Central memory CD8-positive, alpha-beta T cell (primary cell): ENCODE results near the gene CCDC184.

Experiments used
- ATAC-seq: fragments of 150-1000 bp; cut with Tn5 transposase; replicated peaks from 2 replicates; pipeline ENCODE4 v1.10.0; 2022; ENCODE audit warnings: mild to moderate bottlenecking, moderate FRiP score, moderate number of reproducible peaks; ENCODE audit not compliant: poor library complexity, severe bottlenecking; ENCODE audit errors: extremely low read depth
- DNase-seq, 2 donors: peaks; one replicate each; pipeline ENCODE4 v3.0.0; 2021; ENCODE audit warnings: low spot score in 2 of 2
- H3K27ac Mint-ChIP-seq: one replicate; pipeline ENCODE4 v1.8.0; 2022; ENCODE audit warnings: low read depth, mild to moderate bottlenecking, moderate library complexity, mixed read lengths
- H3K27me3 Mint-ChIP-seq: one replicate; pipeline ENCODE4 v1.8.0; 2022; ENCODE audit warnings: mixed read lengths
- H3K36me3 Mint-ChIP-seq: one replicate; pipeline ENCODE4 v1.8.0; 2022; ENCODE audit warnings: mild to moderate bottlenecking, moderate library complexity, mixed read lengths; ENCODE audit not compliant: insufficient read depth
- H3K4me1 Mint-ChIP-seq: one replicate; pipeline ENCODE4 v1.8.0; 2022; ENCODE audit warnings: mixed read lengths
- H3K4me3 Mint-ChIP-seq: one replicate; pipeline ENCODE4 v1.8.0; 2022; ENCODE audit warnings: mild to moderate bottlenecking, moderate library complexity, mixed read lengths
- H3K9me3 Mint-ChIP-seq: one replicate; pipeline ENCODE4 v1.8.0; 2022; ENCODE audit warnings: mixed read lengths

The CCDC184 gene

GRCh38 chr12:48160807-48161206 is 22.6 kb upstream of the CCDC184 start:
- peaks cover 15% of the 10 kb centered on the region for H3K36me3 Mint-ChIP-seq
- peaks cover 18% of the 10 kb centered on the region for H3K4me1 Mint-ChIP-seq
- DNase-seq, result no peak
- H3K4me3 Mint-ChIP-seq, result no peak overlapping the region
- ATAC-seq, result no peak
- H3K27me3 Mint-ChIP-seq, result peaks cover 17% of the 10 kb centered on the region
- H3K27ac Mint-ChIP-seq, result no peak overlapping the region
- no peaks in the 10 kb centered on the region for H3K9me3 Mint-ChIP-seq

DNA sequence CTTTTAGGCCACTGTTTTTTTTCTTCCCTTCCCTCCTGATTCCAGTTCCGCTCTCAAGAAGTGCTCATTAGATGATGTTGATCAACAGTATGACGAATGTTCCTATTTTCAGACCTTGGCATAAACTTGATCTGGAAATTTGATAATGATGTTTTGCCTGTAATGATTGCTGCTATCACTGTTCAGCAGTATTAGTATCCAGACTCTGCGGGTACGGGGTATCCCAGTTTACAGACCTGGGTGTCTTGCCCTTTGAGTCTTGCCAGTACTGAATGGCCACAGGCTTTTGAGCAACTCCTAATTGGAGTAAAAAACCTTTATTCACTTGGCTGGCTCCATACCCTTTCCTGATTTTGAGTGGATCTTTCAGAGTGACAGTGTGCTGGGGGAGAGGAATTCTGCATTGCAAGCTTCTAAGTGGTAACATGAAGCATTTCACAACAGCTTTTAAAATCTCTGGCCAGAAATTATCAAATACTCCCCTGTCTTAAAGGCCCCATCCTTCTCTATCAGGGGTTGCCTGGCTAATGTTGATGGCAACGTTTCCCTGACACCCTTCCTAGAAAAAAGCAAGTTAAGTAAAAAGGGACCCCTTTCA is 20.2 kb upstream of the CCDC184 start:
- Mint-ChIP-seq H3K9me3 (no peaks in the 10 kb centered on the region), H3K4me3 (no peak overlapping the region), H3K27me3 (peaks cover 26% of the 10 kb centered on the region), H3K36me3 (no peaks in the 10 kb centered on the region), H3K4me1 (peaks cover 5% of the 10 kb centered on the region), H3K27ac (no peak overlapping the region)
- DNase-seq (no peak), ATAC-seq (no peak)

DNA sequence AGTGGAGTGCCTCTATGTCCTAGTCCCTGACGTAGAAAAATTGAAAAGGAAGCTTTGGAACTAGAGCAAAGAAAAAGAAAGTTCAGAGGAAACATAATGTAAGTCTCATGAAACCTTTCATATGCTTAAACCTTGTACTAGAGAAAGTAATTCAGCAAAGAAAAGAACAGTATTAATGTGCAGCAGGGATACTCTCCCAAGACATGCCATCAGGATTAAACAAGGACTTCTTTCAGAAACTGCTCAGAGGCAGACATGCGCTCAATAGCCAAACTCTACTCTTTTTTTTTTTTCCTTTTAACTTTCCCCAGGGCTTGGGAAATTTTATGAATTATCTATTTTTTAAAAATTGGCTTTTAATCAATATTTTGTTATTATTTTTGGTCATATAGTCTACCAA is 19.0 kb upstream of the CCDC184 start:
- H3K27me3 Mint-ChIP-seq, result peaks cover 26% of the 10 kb centered on the region
- no peaks in the 10 kb centered on the region for H3K9me3 Mint-ChIP-seq
- no peak for ATAC-seq
- no peak overlapping the region for H3K4me3 Mint-ChIP-seq
- no peak for DNase-seq
- H3K27ac Mint-ChIP-seq, result no peak overlapping the region
- no peaks in the 10 kb centered on the region for H3K4me1 Mint-ChIP-seq
- H3K36me3 Mint-ChIP-seq, result peaks cover 3% of the 10 kb centered on the region

DNA sequence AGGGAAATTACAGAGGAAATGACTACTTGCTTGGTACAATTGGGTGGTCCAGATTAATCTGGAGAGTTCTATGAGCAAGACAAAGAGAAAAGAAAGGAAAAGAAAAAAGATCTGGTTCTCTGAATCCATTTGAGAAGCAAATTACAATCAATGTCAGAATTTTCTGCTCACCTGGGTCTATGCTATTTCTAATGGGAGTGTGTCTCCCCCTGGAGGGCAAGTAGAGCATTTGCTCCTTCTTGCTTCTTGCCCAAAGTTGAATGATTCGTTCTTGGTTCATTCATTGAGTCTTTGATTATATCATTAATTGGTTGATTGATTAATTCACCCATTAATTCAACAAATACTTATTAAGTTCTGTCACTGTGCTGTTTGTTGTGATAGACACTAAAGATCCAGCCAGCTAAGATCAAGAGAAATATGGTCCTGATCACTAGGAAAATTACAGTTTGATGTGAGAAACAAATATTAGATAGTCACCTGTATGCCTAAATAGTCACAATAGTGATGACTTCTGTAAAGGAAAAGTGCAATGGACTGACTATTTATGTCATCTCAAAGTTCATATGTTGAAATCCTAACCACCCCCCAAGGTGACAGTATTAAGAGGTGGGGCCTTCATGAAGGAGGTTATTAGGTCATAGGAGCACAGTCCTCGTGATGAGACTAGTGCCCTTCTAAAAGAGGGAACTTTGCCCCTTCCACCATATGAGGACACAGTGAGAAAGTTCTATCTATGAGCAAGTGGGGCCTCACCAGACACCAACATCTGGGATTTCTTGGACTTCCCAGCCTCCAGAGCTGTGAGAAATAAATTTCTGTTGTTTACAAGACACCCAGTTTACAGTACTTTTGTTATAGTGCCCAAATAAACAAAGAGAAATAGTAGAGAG is 18.1 kb upstream of the CCDC184 start:
- Mint-ChIP-seq H3K27me3 (peaks cover 26% of the 10 kb centered on the region), H3K4me3 (no peak overlapping the region), H3K36me3 (peaks cover 3% of the 10 kb centered on the region), H3K9me3 (no peaks in the 10 kb centered on the region), H3K4me1 (no peaks in the 10 kb centered on the region), H3K27ac (no peak overlapping the region)
- peak; percentile 32 for ATAC-seq
- peak in 1 of 2 donors; percentile 31 for DNase-seq

DNA sequence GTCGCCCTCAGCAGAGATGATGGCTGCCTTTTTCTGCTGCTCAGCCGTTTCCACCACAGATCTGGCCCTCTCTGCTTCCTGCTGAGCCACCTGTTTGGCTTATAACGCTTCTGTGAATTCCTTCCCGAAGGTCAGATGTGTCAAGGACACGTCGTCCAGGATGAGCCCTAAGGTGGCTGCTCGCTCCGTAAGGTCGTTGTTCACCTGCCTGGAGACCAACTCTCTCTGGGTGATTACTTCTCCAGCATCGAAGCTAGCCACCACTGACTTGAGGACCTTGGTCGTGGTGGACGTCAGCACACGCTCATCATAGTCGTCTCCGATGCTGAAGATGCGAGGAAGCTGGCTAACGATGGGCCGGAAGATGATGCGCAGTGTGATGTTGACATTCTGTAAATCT is 14.4 kb upstream of the CCDC184 start:
- H3K27me3 Mint-ChIP-seq, result peaks cover 16% of the 10 kb centered on the region
- no peak overlapping the region for H3K4me3 Mint-ChIP-seq
- DNase-seq (no peak), ATAC-seq (no peak)
- H3K36me3 Mint-ChIP-seq, result peaks cover 3% of the 10 kb centered on the region
- H3K27ac Mint-ChIP-seq, result no peak overlapping the region
- no peaks in the 10 kb centered on the region for H3K9me3 Mint-ChIP-seq
- no peaks in the 10 kb centered on the region for H3K4me1 Mint-ChIP-seq

- peaks cover 49% of the 10 kb centered on the region for H3K27me3 Mint-ChIP-seq
- no peaks in the 10 kb centered on the region for H3K9me3 Mint-ChIP-seq
- no peak overlapping the region for H3K27ac Mint-ChIP-seq
- H3K4me1 Mint-ChIP-seq, result peaks cover 9% of the 10 kb centered on the region
- DNase-seq (no peak), ATAC-seq (no peak)
- H3K36me3 Mint-ChIP-seq, result no peaks in the 10 kb centered on the region
- no peak overlapping the region for H3K4me3 Mint-ChIP-seq
These were observed 7.6 kb upstream of the CCDC184 start for GRCh38 chr12:48175613-48176416.

- no peak for ATAC-seq
- Mint-ChIP-seq H3K36me3 (no peaks in the 10 kb centered on the region), H3K4me1 (peaks cover 9% of the 10 kb centered on the region), H3K27ac (no peak overlapping the region), H3K4me3 (no peak overlapping the region), H3K9me3 (no peaks in the 10 kb centered on the region), H3K27me3 (peaks cover 55% of the 10 kb centered on the region)
- no peak for DNase-seq
These were observed 7.1 kb upstream of the CCDC184 start for GRCh38 chr12:48176417-48176751.

GRCh38 chr12:48177982-48178381 is 5.5 kb upstream of the CCDC184 start:
- no peak for ATAC-seq
- no peaks in the 10 kb centered on the region for H3K9me3 Mint-ChIP-seq
- DNase-seq, result no peak
- H3K27ac Mint-ChIP-seq, result no peak overlapping the region
- no peak overlapping the region for H3K4me3 Mint-ChIP-seq
- H3K36me3 Mint-ChIP-seq, result no peaks in the 10 kb centered on the region
- peaks cover 18% of the 10 kb centered on the region for H3K4me1 Mint-ChIP-seq
- peaks cover 56% of the 10 kb centered on the region for H3K27me3 Mint-ChIP-seq

DNA sequence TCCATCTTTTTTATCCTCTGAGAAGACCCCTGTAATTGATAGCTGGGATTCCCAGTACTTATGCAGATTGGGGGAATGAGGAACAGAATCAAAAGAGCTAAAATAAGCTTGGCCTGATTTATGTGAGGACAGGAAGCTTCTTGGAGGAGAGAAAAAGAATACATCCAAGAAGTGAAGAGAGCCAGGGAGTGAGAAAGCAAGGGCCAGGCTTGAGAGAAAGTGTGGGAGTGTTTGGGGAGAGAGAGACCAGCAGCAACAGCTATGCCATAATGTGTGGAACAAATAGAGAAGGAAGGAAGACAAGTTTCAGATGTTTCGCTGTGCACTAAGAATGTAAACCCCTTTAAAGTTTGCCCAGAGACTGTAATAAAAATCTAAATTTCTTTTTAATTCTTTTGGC is 4.0 kb upstream of the CCDC184 start:
- DNase-seq, result no peak
- Mint-ChIP-seq H3K9me3 (no peaks in the 10 kb centered on the region), H3K4me1 (peaks cover 24% of the 10 kb centered on the region), H3K27me3 (peaks cover 59% of the 10 kb centered on the region), H3K36me3 (peaks cover 2% of the 10 kb centered on the region), H3K27ac (no peak overlapping the region), H3K4me3 (no peak overlapping the region)
- ATAC-seq, result no peak

DNA sequence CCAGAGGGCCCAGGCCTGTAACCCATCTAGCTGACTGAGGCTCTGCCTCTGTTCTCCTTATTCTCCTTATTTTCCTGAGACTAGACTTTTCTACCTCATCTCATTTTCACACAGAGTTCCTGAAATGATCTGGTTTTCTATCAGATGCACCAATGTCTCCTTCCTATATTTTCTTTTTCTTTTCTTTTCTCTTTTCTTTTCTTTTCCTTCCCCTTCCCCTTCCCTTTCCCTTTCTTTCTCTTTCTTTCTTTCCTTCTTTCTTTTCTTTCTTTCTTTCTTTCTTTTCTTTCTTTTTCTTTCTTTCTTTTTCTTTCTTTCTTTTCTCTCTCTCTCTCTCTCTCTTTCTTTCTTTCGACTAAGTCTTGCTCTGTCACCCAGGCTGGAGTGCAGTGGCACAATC is 3.0 kb upstream of the CCDC184 start:
- H3K4me1 Mint-ChIP-seq, result peaks cover 24% of the 10 kb centered on the region
- H3K36me3 Mint-ChIP-seq, result peaks cover 2% of the 10 kb centered on the region
- H3K4me3 Mint-ChIP-seq, result no peak overlapping the region
- H3K27me3 Mint-ChIP-seq, result peaks cover 68% of the 10 kb centered on the region
- no peak for DNase-seq
- no peak for ATAC-seq
- H3K27ac Mint-ChIP-seq, result no peak overlapping the region
- no peaks in the 10 kb centered on the region for H3K9me3 Mint-ChIP-seq

- no peak for DNase-seq
- peaks cover 69% of the 10 kb centered on the region for H3K27me3 Mint-ChIP-seq
- no peaks in the 10 kb centered on the region for H3K9me3 Mint-ChIP-seq
- peaks cover 2% of the 10 kb centered on the region for H3K36me3 Mint-ChIP-seq
- H3K4me3 Mint-ChIP-seq, result no peak overlapping the region
- H3K4me1 Mint-ChIP-seq, result peaks cover 19% of the 10 kb centered on the region
- H3K27ac Mint-ChIP-seq, result no peak overlapping the region
- ATAC-seq, result no peak
These were observed 2.5 kb upstream of the CCDC184 start for GRCh38 chr12:48180857-48181495.

GRCh38 chr12:48182631-48183030 is 813 bp upstream of the CCDC184 start:
- peak overlapping the region; percentile 89 for H3K4me3 Mint-ChIP-seq
- peaks cover 2% of the 10 kb centered on the region for H3K36me3 Mint-ChIP-seq
- no peaks in the 10 kb centered on the region for H3K9me3 Mint-ChIP-seq
- ATAC-seq, result no peak
- H3K4me1 Mint-ChIP-seq, result peaks cover 15% of the 10 kb centered on the region
- no peak for DNase-seq
- H3K27ac Mint-ChIP-seq, result peak overlapping the region; percentile 89
- H3K27me3 Mint-ChIP-seq, result peaks cover 60% of the 10 kb centered on the region
